Measurements from ENCODE around the gene PIK3CG.
A peak's percentile ranks its signal among the peaks of the same experiment; 100 is the strongest.
"Not testable (repeated sequence)": the region's sequence is repeated elsewhere in the genome, so short reads cannot be mapped to it uniquely, and the experiment has no call there.

The PIK3CG gene

DNA sequence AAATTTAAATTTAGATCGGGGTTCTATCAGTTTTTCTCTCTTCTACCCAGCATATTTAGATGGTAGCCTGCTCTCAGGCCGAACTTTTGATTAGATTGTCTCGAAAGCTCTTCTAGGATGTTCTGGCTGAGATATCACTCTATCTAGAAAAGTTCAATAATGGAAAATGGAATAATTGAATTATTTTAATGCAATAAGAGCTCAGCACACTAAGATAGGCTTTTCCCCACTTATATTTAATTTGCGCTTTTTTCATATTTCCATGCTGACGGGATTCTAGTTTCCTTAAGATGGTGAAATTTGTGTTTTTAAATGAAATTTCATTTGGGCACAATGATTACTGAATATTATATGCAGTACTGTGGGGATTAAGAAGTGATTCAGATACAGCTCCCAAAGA, 73.7 kb downstream of the PIK3CG start:
- DNase-seq (ENCODE audit: low spot score): no peak

DNA sequence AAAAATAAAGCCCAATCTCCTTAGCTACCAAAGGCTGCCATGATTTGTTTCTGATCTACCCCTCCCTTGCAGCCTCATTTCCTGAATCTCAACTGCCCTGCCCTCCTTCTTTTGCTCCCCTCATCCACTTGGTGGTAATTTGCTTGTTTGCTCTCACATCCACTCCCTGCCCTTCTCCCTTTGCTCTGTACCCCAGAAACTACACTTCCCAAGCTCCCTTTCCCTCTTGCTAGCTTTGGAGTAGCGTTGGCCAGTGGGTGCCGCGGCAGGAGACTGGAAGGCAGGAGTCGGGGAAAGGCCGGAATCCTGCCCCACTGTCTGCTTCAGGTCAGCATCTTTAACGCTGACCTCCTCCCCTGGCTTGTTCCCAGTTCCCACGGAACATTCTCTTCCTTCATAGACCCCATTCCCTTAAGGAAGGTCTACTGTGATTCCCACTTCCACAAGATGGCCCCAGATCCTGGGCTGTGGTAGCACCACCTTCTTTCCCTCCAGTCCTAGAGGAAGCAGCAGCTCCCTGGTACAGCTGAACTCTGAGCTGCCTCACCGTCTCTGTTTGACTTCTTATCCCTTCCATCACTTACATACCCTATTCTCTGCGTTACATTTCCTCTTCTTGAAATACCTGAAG, 79.1 kb downstream of the PIK3CG start:
- no peak for DNase-seq (ENCODE audit: low spot score)

DNA sequence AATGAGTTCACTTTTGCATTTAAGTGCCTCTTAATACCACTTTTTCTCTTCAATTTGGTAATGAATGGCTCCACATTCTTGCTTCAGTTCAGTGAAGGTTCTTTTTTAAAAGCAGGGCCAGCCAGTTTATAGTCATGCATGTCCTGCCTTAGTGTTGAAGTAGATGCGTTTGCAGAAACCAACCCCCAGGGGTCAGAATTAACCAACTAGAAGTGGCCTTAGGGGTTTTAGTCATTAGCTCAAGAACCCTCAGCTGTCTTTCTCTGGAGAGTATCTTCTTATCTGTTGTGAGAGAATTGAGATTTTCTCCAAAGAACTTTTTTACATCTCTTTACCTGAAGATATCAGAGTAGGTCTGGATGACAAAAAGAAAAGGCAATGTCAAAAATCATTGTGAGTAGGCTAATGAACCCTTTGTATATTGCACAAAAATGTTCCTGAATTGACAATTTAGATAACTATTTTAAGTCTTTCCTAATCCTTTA, 82.2 kb downstream of the PIK3CG start:
- DNase-seq (ENCODE audit: low spot score): peak; percentile 74

DNA sequence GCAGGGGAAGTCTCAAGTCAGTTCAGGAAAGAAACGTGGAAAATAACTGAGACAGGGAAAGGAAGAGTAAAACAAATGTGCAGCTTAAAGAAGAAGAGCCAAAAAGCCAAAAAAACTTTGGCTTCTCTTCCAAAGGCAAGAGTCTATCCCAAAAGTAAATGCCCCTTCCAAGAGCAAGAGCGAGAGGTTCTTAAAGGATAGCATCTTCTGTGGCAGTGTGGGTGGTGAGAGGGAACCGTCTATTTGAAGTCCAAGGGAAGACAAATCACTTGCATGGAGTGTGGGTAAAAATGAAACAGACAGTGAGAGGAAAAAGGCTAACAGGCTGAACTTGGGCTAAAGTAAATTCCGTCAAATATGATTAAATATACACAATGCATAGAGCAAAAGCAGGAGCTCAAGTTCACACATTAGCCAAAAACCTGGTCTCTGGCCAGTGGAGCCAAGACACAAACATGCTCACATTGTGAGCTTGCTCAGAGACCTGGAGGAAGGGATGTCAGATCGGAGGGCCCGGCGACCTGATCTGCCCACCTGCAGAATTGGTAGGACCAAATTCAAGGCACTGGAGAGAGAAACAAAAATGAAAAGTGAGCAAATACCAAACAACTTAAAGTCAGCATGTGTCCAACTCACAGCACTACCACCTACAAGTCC, 87.0 kb downstream of the PIK3CG start:
- no peak for DNase-seq (ENCODE audit: low spot score)

- peak; percentile 14 for DNase-seq (ENCODE audit: low spot score)
These were observed 87.7 kb downstream of the PIK3CG start for GRCh38 chr7:106952658-106953231.

DNA sequence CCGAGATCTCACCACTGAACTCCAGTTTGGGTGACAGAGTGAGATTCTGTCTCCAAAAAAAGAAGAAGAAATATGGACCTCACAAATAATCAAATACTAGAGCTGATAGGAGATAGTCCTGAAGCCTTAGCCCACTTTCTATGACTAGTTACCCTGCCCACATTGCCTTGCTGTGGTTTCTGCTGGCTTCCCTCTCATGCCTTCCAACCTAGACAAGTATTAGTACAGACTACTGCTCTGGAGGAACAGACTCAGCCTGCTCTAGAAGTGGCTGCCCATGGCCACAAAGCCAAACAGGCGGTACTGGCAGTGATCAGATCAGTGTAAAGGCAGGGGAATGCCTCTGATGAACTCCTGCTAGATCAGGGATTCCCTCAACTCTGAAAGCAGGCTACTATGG, 89.8 kb downstream of the PIK3CG start:
- no peak for DNase-seq (ENCODE audit: low spot score)

DNA sequence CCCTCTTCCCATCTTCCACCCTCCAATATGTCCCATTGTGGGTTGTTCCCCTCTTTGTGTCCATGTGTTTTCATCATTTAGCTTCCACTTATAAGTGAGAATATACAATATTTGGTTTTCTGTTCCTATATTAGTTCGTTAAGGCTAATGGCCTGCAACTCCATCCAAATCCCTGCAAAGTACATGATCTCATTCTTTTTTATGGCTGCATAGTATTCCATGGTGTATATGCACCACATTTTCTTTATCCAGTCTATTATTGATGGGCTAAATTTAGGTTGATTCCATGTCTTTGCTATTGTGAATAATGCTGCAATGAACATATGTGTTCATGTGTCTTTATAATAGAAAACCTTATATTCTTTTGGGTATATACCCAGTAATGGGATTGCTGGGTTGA, 90.8 kb downstream of the PIK3CG start:
- DNase-seq (ENCODE audit: low spot score): not testable (repeated sequence)

Measured in AG20443 (cell line).